Measurements from ENCODE around the gene DPP6. TPM values are rescaled to one million over a fixed set of nuclear protein-coding genes. Genes with fewer than 3 reads are reported as not detected.

DPP6 gene
- total RNA-seq, 2 experiments from 2014 or later = not detected

DNA sequence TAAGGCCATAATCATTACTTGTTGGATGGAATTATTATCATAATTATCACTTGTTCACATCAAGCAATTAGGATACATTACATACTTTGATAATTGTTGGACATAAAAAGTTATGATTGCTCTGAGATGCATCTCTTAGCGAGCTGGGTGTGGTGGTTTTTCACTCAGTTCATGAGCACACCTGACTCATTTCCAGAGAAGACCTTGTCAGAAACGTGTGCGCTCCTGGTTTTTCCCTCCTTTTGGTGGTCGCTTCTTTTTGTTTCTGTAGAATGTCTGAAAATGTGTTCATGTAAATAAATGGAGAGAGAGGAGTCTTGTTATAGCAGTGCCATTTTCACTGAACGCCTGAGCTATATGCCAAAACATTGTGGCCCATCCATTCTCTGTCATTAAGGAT, 809.4 kb downstream of the DPP6 start:
- CTCF ChIA-PET = no interaction called here
- no peak for DNase-seq
- no peak for ATAC-seq
- Mint-ChIP-seq H3K27ac (no peak overlapping the region), H3K4me3 (no peak overlapping the region), H3K27me3 (peaks cover 1% of the 10 kb centered on the region), H3K9me3 (ENCODE audit: low read depth) (no peaks in the 10 kb centered on the region), H3K36me3 (ENCODE audit: low read depth) (no peaks in the 10 kb centered on the region), H3K4me1 (no peaks in the 10 kb centered on the region)
- intact Hi-C loops (cut with DNase I, micrococcal nuclease) = no loop called here
- POLR2A ChIA-PET = no interaction called here

DNA sequence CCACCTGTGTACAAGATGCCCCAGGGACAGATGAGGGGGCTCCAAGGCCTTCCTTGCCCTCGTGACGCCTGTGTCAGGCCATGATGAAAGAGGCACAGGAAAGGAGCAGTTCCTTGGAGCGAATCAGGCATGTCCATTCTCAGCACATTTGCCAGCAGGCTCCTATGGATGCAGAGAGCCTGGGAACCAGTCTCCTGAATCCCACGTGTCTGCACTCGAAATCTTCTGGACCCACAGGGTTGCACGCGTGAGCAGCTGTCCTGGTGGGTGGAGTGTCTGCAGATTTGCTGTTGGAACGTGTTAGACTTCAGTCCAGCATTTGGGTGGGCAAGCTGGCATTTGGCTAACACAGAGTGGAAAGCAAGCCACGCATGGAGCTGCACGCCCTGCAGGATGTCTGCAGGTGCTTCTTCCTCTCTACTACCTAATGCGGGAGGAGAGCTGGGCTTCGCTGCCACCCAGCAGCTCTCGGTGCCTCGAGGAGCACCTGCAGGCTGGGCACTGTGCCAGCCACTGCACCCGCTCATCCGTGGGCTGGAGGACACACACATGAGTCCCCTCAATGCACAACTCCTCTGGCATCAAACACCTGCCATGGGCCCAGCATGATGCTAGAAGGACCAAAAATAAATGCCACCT, 810.1 kb downstream of the DPP6 start:
- CTCF ChIA-PET = no interaction called here
- Mint-ChIP-seq H3K27me3 (peaks cover 7% of the 10 kb centered on the region), H3K27ac (no peak overlapping the region), H3K36me3 (ENCODE audit: low read depth) (no peaks in the 10 kb centered on the region), H3K4me1 (no peaks in the 10 kb centered on the region), H3K9me3 (ENCODE audit: low read depth) (no peaks in the 10 kb centered on the region), H3K4me3 (no peak overlapping the region)
- intact Hi-C loops (cut with DNase I, micrococcal nuclease) = no loop called here
- DNase-seq (no peak), ATAC-seq (no peak)
- POLR2A ChIA-PET = no interaction called here

DNA sequence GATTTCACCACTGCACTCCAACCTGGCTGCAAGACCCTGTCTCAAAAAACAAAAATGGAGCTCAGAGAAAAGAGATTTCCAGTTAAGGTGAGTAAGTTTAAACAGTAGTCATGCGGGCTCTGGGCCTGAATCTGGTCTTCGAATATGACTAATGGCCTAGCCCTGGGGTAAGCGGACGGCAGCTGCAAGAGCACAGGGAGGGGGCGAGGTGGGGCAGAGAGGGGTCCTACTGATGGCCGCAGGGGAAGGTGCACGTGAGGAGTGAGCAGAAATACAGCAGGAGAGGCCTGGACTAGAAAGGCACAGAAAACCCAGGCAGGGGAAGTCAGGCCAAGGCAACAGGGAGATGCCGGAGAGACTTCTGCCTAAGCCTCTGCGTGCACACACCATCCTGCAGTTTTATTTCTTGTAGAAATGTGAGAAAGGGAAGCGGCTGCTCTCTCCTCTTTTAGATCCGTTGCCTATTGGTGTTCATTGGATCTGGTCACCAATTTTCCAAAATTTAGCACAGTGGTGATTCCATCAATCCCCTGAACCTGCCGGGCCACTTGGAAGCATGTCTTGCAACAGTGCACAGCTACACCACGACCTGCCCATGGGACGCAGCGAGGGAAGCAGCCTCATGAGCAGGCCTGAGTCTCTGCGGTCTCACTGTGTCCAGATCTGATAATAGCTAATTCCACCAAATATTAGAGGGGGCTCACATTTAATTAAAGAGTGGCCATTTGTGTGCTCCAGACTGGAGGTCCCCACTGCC, 811.7 kb downstream of the DPP6 start:
- Mint-ChIP-seq H3K4me3 (no peak overlapping the region), H3K36me3 (ENCODE audit: low read depth) (no peaks in the 10 kb centered on the region), H3K4me1 (no peaks in the 10 kb centered on the region), H3K9me3 (ENCODE audit: low read depth) (no peaks in the 10 kb centered on the region), H3K27ac (no peak overlapping the region), H3K27me3 (peaks cover 17% of the 10 kb centered on the region)
- CTCF ChIA-PET = no interaction called here
- POLR2A ChIA-PET = no interaction called here
- ATAC-seq (no peak), DNase-seq (no peak)
- intact Hi-C loops (cut with DNase I, micrococcal nuclease) = no loop called here

DNA sequence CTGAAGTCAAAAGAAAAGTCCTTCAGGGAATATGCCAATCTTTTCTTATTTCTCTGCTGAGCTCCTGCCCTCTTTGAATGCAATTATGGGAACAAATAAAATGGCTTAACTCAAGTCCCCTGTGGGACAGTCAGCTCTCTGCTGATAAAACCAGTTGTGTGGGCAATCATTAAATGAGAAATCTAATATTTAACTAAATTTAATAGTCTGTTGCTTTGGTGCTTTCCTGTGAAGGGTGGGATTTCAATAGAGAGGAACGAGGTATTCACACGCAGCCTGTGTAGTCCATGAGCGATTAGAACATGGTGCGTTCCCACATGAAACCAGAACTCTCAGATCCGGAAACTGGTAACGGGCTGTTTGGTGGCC, 812.3 kb downstream of the DPP6 start:
- Mint-ChIP-seq H3K36me3 (ENCODE audit: low read depth) (no peaks in the 10 kb centered on the region), H3K4me1 (no peaks in the 10 kb centered on the region), H3K27ac (no peak overlapping the region), H3K27me3 (peaks cover 21% of the 10 kb centered on the region), H3K9me3 (ENCODE audit: low read depth) (no peaks in the 10 kb centered on the region), H3K4me3 (no peak overlapping the region)
- no peak for ATAC-seq
- ChIA-PET CTCF (interaction anchor here (0.6 kb wide), 1 partner anchor 77 kb away, joined by 3 read pairs; no protein-coding TSS in a partner anchor), POLR2A (no interaction called here)
- DNase-seq = no peak
- intact Hi-C loops (cut with DNase I, micrococcal nuclease) = no loop called here

DNA sequence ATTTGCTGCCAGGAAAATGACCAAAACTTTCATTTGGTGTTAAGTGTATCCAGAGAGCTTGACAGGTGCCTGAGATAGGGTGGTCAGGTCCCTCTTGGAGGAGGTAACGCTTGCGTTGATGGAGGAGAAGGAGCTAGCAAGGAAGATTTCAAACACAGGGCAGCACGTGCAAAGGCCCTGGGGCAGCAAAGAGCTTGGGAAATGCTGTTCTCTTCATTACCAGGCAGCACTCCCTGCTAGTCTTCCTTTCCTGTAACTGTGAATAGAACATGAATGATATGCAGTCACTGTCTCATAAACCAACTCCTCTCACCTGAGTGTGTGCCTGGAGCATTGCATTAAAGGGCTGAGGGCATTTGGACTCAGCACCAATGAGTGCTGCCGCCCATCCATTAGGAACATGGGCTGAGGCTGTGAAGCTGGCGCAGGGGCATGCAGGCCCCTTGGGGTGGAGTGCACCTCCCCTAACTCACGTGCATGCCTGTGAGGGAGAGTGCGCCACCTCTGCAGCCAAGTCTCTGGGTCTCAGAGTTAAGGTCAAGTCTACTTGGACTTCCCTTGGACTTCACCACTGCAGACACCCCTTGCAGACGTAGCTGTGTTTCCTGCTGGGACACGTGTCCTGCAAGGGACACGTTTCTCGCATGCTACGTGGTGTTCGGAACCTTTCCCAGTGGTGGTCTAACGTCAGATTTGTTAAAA, 813.9 kb downstream of the DPP6 start:
- ChIA-PET CTCF (no interaction called here), POLR2A (no interaction called here)
- no peak overlapping the region for H3K27ac Mint-ChIP-seq
- no peak for ATAC-seq
- no peak for DNase-seq
- no peaks in the 10 kb centered on the region for H3K9me3 Mint-ChIP-seq (ENCODE audit: low read depth)
- intact Hi-C loops (cut with DNase I, micrococcal nuclease) = no loop called here
- no peaks in the 10 kb centered on the region for H3K36me3 Mint-ChIP-seq (ENCODE audit: low read depth)
- H3K4me1 Mint-ChIP-seq = no peaks in the 10 kb centered on the region
- peaks cover 23% of the 10 kb centered on the region for H3K27me3 Mint-ChIP-seq
- no peak overlapping the region for H3K4me3 Mint-ChIP-seq

DNA sequence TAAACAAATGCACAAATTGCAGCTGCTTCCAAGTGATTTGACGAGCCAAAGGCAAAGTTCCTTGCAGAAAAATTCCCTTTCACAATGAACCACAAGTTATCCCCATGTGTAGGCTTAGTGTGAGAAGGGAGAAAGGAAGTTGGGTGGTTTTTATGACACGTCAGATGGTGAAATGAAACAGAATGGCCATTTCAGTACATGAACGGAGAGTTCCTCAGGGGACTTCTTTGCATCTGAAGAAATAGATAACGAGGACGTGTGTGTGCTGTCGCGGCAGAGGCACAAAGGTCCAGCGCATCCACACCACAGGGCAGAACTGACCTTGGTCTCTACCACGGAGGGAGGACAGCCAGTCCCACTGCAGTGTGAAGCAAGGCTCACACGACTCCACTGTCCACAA, 814.9 kb downstream of the DPP6 start:
- Mint-ChIP-seq H3K4me1 (no peaks in the 10 kb centered on the region), H3K27ac (no peak overlapping the region), H3K4me3 (no peak overlapping the region), H3K27me3 (peaks cover 23% of the 10 kb centered on the region), H3K9me3 (ENCODE audit: low read depth) (no peaks in the 10 kb centered on the region), H3K36me3 (ENCODE audit: low read depth) (no peaks in the 10 kb centered on the region)
- ATAC-seq (no peak), DNase-seq (no peak)
- intact Hi-C loops (cut with DNase I, micrococcal nuclease) = no loop called here
- POLR2A ChIA-PET = no interaction called here
- CTCF ChIA-PET = no interaction called here

DNA sequence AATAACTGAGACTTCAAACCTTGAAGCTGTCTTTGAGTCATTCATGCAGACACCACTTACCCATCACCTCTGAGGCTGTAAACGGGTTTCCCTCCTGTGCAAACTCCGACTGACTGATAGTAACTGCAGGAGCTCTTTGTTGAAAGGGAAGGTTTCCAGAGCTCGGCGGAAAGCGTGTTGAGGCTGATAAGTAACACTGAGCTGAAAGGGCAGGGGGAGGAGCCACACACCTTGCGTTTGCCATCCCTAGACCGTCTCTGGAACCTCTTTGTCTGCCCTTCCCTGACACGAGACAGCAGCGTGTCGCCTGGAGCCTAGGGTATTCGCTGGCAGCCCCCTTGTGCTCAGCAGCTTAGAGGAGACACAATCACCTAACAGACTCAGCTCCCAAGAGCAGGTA, 816.7 kb downstream of the DPP6 start:
- intact Hi-C loops (cut with DNase I, micrococcal nuclease) = no loop called here
- Mint-ChIP-seq H3K27me3 (peaks cover 30% of the 10 kb centered on the region), H3K27ac (no peak overlapping the region), H3K4me1 (no peaks in the 10 kb centered on the region), H3K9me3 (ENCODE audit: low read depth) (no peaks in the 10 kb centered on the region), H3K4me3 (no peak overlapping the region), H3K36me3 (ENCODE audit: low read depth) (no peaks in the 10 kb centered on the region)
- ChIA-PET POLR2A (no interaction called here), CTCF (interaction anchor here (1.0 kb wide), 1 partner anchor 59 kb away, joined by 3 read pairs; no protein-coding TSS in a partner anchor)
- no peak for ATAC-seq
- no peak for DNase-seq

DNA sequence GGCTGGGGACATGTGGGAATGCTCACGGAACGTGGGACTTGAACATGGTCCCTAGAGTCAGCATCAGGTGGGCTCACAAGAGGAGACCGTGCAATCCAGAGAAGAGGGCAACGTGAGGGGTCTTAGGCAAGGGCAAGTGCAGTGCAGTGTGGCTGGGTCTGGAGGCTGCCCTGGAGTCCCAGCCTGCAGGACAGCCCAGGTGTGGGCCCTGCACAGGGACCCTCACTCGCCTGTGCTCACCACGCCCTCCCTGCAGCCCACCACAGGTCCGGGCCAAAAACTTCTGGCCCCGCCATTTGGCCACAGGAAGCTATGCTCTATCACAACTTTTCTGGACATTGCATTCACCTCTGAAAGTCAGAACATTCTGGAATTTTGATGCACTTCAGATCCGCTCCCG, 817.2 kb downstream of the DPP6 start:
- peaks cover 31% of the 10 kb centered on the region for H3K27me3 Mint-ChIP-seq
- ChIA-PET CTCF (interaction anchor here (1.0 kb wide), 1 partner anchor 58 kb away, joined by 3 read pairs; no protein-coding TSS in a partner anchor), POLR2A (no interaction called here)
- no peak overlapping the region for H3K4me3 Mint-ChIP-seq
- H3K9me3 Mint-ChIP-seq (ENCODE audit: low read depth) = no peaks in the 10 kb centered on the region
- ATAC-seq (no peak), DNase-seq (no peak)
- no peaks in the 10 kb centered on the region for H3K4me1 Mint-ChIP-seq
- intact Hi-C loops (cut with DNase I, micrococcal nuclease) = no loop called here
- no peak overlapping the region for H3K27ac Mint-ChIP-seq
- no peaks in the 10 kb centered on the region for H3K36me3 Mint-ChIP-seq (ENCODE audit: low read depth)

DNA sequence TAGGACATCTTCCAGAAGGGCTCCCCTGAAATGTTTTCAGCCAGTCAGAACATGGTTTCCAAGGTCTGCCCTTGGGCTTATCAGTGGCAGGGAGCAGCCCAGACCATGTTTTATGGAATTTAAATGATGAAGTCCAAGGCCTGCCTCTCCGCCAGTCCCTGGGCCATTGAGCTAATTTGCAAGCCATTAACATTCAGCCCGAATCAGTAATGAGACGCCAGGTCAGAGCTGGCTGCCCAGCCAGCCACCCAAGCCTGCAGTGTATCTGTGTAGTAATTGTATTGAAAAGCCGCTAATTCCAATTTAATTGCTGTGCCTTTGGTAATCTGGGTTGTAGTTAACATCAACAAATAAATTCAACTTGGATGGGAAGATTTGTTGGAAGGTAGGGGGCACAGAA, 819.3 kb downstream of the DPP6 start:
- Mint-ChIP-seq H3K9me3 (ENCODE audit: low read depth) (no peaks in the 10 kb centered on the region), H3K4me1 (no peaks in the 10 kb centered on the region), H3K4me3 (no peak overlapping the region), H3K27me3 (peaks cover 30% of the 10 kb centered on the region), H3K27ac (no peak overlapping the region), H3K36me3 (ENCODE audit: low read depth) (no peaks in the 10 kb centered on the region)
- DNase-seq = no peak
- POLR2A ChIA-PET = no interaction called here
- intact Hi-C loops (cut with DNase I, micrococcal nuclease) = no loop called here
- CTCF ChIA-PET = no interaction called here
- ATAC-seq = no peak

DNA sequence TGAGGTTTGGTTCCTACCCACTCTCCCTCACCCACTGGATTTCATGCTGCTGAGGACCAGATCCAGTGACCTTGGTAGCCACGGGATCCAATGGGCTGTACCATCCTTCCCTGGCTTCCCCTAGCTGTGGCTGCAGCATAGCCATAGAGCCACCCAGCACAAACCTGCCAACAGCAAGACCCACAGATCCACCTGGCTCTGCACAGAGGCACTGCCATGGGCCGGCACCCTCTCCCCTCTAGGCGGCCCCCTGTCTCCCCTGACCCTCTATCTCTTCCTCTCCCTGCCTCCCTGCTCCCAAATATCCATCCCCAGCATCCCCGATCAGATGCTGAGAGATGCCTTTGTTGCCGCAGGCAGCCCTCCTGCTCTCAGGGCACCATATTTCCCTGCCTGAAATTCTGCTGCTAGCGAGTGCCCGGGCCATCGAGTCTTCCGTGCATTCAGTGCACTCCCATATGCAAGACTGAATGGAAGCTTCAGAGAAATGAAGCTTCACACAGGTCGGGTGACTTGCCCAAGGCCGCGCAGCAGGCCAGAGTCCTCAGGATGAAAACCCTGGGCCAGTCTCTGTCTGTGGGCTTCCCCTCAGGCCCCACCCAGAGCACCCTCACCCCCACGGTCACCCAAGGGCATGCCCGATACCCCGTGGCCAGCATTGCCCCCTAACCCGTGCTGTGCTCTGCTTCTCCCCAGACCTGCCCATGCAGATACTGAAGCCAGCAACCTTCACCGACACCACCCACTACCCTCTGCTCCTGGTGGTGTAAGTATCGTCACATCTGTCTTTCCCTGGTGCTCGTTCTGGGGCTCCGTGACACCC, 819.9 kb downstream of the DPP6 start:
- peaks cover 27% of the 10 kb centered on the region for H3K27me3 Mint-ChIP-seq
- CTCF ChIA-PET = no interaction called here
- intact Hi-C loops (cut with DNase I, micrococcal nuclease) = no loop called here

DNA sequence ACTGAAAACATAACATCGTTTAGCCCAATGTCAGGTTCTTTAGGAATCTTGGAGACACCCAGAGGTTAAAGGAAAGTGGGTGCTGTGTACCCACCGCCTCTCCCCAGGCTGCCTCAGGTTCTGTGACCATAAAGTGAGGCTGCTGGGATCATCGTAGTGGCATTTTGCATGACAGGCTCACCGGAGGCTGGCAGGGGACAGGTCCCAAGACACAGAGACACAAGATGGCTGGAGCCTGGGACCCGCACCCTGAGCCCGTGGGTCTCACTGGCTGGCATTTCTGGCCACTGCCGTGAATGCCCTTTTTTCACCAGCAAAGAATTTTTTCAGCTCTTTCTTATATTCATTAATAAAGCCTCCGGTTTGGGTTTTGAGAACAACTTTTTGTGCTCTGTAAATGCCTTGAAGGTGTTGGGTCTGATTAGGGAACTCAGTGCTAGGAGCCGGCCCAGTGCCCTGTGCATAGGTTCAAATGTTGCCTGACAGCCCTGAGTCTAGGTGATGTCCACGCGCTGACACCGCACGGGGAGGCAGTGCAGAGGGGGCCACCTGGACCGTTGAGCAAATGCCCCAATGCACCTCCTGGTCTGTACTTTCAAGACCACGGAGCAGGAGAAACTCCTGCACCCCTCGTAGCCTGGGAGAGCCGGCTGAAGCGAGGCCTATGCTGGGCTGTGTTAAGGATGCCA, 820.8 kb downstream of the DPP6 start:
- ATAC-seq (no peak), DNase-seq (no peak)
- no peaks in the 10 kb centered on the region for H3K36me3 Mint-ChIP-seq (ENCODE audit: low read depth)
- intact Hi-C loops (cut with DNase I, micrococcal nuclease) = no loop called here
- no peaks in the 10 kb centered on the region for H3K9me3 Mint-ChIP-seq (ENCODE audit: low read depth)
- no peak overlapping the region for H3K4me3 Mint-ChIP-seq
- no peaks in the 10 kb centered on the region for H3K4me1 Mint-ChIP-seq
- POLR2A ChIA-PET = no interaction called here
- peaks cover 26% of the 10 kb centered on the region for H3K27me3 Mint-ChIP-seq
- no peak overlapping the region for H3K27ac Mint-ChIP-seq
- CTCF ChIA-PET = no interaction called here

More for the DNA sequence above, 819.9 kb downstream of the DPP6 start:
- POLR2A ChIA-PET = no interaction called here
- Mint-ChIP-seq H3K27ac (no peak overlapping the region), H3K4me3 (no peak overlapping the region), H3K36me3 (ENCODE audit: low read depth) (no peaks in the 10 kb centered on the region), H3K4me1 (no peaks in the 10 kb centered on the region), H3K9me3 (ENCODE audit: low read depth) (no peaks in the 10 kb centered on the region)
- no peak for ATAC-seq
- no peak for DNase-seq
